Activated CD8-positive, alpha-beta memory T cell treated with anti-CD3 and anti-CD28 coated beads, Interleukin-2, amount 50 U/mL, for 24 hours (primary cell): ENCODE results near the gene TBKBP1.

Experiments
- DNase-seq: peaks from one replicate; pipeline ENCODE4 v3.0.0-alpha.2; 2020; ENCODE audit errors: extremely low read depth

Gene TBKBP1

DNA sequence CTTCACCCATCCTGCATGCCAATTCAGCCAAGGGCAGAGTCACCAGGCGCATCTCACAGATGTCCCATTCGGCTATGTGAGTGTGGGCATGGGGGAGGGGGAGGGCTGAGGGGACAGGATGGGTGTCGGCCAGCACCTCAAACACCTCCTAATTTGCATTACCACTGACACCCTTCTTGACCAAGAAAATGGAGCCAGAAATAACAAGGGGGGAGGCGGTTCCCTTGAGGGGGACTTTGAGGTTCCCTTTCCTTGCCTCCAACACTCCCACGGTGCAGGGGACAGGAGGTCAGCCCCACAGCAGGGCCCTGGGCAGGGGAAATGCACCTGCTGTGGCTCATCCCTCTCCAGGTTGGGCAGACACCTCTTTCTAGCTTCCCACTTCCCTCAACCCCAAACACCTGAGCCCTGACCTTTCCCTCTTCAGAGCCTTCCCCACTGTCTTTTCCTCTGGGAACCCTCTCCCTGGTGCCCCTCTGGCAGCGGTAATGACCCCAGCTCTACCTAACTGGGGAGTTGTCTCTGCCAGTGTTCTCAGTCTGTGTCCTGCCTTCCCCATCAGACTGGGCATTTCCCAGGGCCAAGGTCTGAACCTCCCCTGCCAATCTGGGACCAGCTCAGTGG is 20.9 kb downstream of the TBKBP1 start:
- no peak for DNase-seq

DNA sequence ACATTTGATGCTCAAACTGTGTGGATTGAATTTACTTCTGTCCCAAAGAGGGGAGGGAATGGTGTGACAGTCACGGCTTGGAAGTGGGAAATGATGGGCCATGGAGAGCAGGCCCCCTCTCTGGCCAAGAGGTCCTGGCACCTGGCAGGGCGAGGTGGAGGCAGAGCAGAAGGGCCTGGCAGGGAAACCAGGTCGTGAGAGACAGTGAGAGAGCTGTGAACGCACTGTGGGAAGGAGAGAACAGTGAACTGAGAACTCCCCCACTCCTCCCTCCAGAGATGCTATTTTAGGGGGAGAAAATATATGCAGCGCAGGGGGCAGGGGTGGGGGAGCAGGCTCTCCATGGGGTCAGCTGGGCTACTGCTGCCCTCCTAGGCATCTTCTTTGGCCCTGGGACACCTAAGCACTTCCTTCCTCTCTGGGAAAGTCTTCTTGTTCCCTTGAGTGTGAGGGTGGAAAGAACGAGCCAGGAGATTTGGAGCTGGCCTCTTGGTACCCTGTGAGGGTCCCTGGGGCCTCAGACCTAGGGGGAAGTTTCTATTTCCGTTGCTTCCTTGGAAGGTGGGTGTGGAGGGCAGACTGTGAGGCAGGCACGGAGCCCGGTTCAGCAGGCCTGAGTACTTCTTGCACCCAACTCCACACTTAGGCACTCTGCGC is 21.8 kb downstream of the TBKBP1 start:
- DNase-seq: no peak

DNA sequence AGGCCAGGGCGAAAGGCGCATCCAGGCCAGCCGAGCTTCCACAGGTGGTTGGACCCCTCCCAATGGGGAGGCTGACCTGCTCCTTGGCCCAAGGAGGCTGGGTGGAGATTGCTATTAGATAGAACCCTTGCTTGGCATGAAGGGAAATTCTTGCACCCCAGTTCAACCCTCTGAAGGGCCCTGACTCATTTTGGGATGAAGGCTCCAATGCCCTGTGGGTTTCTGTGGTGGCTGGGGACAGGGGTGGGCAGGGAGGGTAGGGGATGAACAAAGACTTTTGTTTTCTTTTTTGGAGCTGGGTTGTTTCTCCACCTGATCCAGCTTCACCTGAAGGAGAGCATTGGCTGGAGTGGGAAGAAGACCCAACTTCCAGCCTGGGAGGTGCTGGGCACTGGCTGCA is 22.4 kb downstream of the TBKBP1 start:
- no peak for DNase-seq

DNA sequence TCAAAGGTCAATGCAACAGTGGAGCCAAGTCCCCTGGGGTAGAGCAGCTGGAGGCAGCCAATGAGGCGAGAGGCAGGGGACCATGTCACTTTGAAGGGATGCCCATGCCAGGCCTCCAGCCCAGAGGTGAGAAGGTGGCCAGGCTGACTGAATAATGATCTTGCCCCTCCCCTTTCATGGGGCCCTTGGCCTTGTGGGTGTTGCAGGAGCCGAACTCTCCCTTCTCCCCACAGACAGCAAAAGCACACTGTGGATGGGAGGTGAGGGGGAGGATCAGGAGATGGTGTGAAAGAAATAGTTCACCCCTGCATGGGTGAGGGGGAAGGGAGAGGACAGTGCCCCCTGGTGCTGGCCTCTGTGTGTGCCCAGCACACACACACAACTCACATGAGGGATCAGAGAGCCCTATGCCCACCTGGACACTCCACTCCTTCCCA is 23.3 kb downstream of the TBKBP1 start:
- no peak for DNase-seq

DNA sequence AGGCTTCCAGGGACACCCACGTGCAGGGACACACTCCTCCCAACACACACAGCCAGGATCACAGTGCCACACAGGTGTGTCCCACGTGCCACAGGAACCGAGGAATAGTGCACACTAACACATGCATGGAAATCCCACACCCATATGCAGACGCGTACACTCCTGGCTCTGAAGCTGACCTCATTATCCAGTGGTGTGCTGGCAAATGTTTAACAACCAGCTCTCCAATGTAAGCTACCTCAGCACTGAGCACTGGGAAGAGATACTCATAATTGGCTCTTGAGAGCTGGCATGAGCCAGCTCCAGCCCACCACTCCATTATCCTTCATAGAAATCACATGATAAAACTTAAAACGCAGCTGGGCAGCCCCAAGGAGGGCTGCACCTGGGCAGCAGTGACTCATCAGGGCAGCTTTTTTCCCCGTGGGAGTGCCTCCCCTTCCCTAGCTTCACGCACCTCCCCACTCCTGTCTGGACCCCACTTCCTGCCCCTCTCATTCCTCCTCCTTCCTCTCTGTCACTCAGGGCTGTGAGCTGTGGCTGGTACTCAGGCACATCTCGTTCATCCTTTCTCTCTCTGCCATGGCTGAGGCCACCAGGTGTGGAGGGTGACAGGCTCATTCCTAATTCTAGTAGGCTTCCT is 24.1 kb downstream of the TBKBP1 start:
- DNase-seq: no peak

DNA sequence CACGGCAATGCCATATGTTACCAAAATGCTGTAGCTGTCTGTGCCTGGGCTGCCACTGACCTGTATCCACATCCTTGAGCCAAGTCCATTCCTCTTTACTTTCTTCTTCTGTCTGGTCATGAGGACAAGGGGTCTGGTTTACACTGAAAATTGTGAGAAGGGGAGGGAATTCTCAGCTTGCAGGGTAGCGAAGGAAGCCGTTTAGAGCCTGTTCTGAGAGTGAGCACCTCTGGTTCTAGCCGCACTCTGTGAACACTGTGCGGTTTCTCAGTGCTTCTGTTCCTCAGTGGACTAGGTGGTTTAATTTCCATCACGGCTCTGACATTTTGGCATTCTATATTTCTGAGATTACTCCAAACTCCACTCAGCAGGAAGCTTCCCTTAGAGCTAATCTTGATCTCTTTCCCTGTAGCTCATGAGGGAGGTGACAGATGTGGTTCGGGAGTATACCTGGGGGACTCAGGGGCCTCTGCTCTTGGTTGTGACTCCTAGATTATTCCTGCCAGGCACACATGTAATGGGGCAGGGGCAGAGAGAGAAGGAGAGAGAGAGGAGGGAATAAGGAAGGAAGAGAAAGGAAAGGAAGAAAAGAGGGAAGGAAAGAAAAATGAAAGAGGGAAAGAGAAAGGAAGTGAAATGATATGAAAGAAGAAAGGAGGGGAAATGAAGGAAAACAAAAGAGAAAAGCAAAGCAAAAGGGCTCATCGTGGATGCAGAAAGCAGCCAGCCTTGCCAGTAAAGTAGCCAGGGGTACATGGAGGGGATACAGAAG is 24.9 kb downstream of the TBKBP1 start:
- no peak for DNase-seq

DNA sequence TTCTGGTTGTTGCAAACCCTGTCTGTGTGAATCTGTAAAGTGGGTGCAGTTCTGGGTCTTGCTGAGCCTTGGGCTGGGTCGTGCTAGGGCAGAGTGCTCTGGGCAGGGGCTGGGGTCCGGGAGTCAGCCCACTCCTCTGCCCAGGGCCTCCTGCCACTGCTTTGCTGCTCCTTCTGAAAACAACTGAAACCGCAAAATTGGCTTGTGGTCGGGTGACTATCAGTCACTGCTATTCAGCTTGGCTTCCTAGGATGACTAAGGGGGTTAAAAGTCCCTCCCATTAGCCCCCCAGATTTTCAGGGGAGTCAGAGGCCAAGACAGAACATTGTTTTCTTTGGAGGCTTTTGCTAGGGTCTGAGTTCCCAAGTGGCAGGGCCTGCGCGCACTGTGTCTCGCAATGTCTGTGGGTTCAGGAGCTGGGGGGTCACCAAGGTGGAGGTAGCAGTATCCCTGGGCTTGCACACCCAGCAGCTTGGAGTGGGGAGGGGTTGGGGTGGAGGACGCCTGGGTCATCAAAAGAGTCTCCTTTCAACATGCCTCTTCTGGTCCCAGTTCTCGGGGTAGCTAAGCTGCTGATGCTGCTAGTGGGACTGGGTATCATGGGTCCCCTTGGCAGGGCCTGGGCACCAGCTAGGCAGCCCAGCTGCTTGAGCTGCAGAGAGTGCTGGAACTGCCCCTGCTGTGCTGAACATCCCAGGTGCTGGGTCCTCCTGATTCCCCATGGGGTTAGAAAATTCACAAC is 25.6 kb downstream of the TBKBP1 start:
- DNase-seq: peak; percentile 65

DNA sequence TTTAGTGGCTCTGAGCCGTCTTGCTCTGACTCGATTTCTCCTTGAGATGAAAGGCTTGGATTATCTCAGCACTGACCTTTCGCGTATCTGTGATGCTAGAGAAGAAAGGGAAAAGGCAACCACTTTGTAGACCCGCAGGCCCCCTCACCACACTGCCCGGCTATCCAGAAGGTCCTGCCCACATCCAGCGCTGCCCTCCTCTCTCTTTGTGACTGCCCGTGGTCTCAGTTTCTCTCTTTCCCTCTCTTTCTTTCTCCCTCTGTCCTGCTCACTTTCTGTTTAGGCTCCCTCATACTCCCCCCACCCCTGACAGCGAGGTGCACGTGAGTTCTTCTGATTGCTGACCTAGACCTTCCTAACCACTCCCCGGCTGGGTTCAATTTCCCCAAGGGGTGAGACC is 26.2 kb downstream of the TBKBP1 start:
- no peak for DNase-seq

DNA sequence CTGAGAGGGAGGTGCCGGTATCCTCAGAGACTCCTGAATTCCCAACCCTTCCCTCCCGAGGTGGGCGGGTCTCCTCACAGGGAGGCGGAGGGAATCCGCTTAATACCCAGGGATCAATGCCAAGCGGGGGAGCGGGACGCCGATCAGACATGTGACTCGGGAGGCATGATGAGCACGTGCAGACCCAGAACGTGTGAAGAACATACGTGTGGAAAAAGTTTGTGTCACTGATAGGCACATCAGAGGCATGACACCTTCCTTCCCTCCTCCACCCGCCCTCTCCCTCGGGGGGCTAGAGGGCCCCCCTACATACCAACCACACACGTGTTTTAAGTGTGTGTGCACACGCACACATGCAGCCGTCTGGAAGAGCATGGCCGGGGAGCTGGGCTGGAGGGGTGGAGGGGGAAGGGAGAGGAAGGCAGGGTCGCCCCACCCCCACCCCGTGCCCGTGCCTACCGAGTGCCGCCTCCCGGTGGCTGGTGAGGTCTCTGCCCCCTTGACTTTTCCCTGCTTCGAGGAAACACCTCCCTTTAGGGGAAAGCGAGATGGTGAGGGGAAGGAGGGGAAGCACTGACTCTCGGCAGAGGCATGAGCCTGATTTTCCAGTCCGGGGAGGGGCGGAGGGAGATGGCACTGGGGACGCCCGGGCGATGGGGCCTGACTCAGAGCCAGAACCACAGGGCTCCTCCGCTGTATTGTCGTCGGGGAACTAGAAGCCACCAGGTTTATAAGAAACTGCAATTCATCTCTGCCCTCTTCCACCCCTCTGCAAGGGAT is 27.0 kb downstream of the TBKBP1 start:
- peak; percentile 93 for DNase-seq

DNA sequence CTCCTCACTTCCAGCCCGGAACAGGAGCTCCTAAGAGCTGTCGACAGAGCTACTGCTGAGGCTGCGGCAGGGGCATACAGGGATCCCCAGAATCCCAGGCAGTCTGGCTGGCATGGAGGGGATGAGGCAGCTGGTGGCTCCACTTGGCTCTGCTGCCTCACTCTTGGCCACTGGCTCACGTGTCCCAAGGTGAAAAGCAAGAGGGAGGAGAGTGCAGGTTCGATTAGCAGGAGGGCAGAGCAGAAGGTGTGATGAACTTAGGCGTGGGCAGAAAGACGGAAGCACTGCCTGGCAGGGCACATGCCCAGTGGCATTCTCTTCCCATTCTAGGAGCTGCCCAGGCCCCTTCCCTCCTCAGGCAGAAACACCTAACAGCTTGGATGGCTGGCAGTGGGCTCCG is 27.8 kb downstream of the TBKBP1 start:
- no peak for DNase-seq

DNA sequence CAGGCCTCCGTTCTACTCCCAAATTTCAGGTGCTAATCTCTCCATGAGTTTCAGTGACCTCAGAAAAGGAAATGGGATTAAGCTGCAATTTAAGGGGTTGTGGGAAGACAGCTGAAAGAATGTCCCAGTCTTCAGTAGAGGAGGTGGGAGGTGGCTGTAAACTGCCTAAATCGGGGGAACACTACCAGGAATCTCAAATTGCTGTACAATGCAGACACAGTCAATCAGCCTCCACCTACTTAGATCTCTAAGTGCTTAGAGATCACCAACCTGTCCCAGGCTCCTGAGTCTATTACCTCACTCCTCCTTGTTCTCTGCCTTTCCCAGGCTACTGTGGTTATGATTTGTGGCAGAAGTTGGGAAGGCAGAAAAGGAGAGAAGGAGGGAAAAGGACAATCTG is 30.7 kb downstream of the TBKBP1 start:
- DNase-seq: no peak

DNA sequence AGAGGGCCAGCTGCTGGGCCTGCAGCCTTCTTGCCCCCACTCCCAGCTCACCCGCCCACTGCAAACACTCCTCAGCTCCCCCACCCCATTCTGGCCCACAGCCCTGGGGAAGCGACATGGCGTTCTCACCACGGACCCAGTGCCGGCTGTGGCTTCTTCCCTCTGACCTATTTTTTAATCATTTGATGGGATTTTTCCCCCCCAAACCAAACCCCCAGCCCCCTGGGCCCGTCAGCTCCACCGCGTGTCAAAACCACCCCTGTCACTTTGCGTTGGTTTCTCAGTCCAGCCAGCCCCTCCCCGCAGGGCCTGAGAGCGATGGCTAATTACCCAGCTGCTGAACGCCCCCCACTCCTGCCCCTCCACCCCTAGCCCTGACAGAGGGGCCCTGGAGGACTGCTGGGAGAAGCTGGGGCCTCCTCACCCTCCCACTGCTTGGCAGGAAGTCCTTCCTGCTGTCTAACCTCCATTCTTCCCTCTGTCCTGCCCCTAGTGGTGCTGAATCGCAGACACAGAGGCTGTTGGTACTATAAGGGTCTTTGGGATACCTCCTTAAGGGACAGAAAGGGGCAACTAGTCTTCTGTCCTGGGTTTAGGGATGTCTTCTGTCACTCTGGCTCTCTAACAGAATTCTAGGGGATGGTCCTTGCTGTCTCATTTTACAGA is 31.6 kb downstream of the TBKBP1 start:
- no peak for DNase-seq

DNA sequence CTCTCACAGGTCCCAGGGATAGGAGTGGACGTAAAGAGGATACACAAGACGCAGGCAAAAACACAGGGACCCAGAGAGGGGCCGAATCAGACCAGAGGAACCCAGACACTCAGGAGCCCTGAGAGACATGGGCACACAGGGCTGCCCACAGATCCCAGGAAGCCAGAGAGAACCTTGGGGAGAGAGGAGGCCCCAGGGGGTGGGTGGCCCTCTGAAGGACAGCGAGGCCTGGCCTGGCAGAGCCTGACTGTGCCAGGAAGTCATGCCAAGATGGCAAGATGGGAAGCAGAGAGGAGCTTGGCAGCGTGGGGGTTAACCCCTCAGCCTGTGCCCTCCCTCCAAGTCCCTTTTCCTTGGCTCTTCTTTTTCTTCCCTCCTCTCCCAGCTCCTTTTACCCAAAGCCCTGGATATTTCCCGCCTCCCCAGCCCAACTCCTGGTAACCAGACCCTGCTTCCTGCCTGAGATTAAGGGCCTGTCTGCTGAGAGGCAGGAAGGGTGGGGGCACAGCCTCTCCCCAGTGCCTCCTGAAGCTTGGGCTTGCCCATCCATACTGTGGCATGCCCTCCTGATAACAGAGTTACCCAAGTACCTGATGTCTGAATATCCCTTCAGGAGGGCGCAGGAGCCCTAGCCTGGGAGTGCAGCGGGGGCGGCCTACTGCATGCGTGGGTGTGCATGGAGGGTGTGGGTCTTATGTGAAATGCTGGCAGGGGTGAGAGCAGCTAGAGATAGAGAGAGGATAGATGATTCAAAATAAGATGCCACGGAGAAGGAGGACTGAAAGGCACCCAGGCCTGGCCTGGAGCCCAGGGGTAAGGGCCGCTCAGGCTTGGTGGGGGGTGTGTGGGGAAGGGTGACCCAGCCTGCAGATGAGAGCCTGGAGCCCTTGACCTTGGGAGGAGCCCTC is 33.1 kb downstream of the TBKBP1 start:
- DNase-seq: no peak

DNA sequence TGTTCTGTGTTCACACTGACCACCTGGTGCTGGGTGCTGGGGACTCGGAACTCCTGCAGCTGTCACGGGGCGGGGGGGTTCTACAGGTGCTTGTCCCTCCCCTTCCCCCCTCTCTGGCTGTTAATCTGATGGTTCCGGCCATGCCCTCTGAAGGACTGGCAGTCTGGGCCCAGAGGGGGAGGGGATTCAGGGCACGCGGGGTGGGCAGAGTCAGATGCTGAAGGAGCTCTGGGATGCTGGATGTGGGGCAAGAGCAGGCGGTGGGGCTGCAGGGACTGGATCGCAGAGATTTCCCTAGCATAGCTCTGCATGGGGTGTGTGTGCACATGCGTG is 33.7 kb downstream of the TBKBP1 start:
- DNase-seq: no peak

DNA sequence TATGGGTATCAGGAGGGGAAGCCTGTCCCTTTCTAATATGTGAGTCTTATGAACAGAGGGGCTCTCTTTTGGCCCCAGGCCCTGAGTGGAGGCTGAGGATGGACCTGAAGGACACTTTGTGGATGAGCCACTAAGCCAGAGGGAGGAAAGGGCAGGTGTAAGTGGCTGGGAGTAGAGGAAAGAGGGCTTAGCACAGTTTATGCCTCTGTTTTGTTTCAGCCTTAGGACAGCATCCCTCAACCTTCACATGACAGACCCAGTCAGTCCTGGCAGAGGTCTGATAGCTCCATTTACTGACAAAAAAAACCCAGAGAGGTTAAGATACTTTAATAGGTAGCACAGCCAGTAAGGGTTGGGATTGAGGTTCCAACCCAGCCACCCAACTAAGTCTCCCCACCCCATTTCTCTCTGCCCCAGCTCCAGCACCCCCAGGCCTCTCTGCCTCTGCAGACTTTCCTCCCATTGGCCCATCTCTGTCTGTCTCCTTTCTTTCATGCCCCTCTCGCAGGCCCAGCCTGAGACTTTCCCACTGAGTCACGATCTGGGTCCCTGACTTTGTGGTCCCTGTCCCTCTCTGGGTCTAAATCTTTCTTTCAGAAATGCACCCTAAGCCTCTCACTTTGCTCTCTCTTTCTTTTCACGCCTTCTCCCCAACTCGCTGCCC is 34.4 kb downstream of the TBKBP1 start:
- DNase-seq: no peak

DNA sequence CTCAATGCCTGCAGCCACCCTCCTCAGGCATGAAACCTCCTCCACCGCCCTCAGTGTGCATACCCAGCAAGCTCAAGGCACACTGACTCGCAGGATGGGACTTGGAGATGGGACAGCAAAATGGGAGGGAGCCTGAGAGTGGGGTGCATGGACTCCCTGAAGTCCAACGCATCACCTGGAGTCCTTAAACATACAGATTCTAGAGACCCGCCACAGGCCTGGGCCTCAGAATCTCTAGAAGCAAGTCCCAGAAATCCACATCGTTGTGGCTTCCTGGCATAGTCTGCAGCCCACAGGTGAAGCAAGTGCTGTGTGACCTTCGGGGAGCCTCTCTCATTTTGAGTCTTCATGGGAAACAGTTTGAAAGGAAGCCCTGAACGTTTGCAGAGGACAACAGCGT is 35.5 kb downstream of the TBKBP1 start:
- no peak for DNase-seq

DNA sequence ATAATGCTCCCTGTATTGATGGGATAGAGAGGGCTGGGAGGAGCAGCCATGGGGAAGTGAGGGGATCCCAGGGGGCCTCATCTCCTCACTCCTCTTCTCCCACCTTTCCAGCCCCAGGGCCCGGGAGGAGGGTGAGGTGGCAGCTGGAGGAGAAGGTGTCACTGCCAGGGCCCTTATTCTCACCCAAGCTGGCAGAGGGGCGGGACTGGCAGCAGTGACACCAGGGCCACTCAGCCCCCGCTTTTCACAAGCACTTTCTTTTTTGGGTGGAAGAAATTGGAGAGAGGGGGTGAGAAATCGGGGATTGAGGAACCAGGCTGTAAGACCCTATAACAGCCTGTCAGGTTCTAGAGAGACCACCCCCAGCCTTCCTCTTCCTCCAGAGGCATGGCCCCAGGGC is 36.7 kb downstream of the TBKBP1 start:
- no peak for DNase-seq

DNA sequence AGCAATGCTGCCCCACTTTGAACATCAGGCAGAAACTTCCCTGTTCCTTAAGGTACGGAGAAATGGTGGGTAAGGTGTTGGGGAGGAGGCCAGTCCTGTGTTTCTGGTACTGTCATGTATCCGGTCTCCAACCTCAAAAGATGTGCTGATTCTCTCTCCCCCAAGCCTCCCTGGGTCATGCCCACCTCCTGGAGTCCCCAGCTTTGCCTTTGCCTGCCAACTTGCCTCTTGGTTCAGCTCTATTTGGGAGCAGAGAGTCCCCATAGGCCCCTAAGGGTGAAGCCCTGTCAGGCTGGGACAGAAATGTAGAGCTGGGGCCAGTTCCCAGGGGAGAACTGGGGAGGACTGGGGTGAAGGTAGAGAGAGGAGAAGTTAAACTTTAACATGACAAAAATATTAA is 37.4 kb downstream of the TBKBP1 start:
- DNase-seq: no peak

DNA sequence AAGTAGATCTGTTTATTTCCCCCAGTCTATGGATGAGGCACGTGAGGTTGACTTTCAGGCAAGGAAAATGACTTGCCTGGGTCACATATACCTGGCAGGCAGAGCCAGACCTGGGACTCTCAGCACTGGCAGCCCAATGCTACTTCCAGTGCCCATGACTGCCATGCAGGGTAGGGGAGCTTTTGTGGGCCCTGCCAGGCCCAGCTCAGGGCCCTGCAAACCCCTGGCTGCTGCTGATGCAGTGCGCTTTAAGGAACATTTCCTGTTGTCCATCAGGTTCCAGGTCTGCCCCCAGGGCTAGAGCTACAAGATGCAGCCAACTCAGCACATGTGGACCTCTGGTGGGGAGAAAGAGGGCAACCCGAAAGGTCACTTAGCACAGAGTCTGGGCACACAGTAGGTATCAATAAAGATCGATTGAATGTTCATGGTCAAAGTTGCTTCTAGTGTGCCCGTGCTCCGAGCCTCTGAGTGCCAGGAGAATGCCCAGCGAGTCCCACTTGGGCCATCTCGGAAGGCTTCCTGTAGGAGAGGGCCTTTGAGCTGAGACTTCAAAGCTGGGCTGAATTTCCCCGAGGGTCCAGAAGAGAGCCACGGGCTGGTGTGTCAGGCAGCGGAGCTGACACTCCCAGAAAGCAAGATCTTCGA is 38.6 kb downstream of the TBKBP1 start:
- no peak for DNase-seq
